Measurements from ENCODE around the gene DNMBP. TPM values are rescaled to one million over a fixed set of nuclear protein-coding genes. Genes with fewer than 3 reads are reported as not detected.

DNMBP gene
- total RNA-seq, 1 donor from 2014 or later, result 26.7 TPM

- peaks cover 10% of the 10 kb centered on the region for H3K27me3 Mint-ChIP-seq (ENCODE audit: insufficient read depth, low read depth)
- H3K27me3 ChIP-seq, result no peaks in the 10 kb centered on the region
- H4K20me1 ChIP-seq (ENCODE audit: low read depth), result no peaks in the 10 kb centered on the region
- no peak overlapping the region for H3K4me3 ChIP-seq
- DNase-seq (ENCODE audit: low spot score), result no peak
- H3K9me3 Mint-ChIP-seq, result peaks cover 2% of the 10 kb centered on the region
- H3K27ac Mint-ChIP-seq, result no peak overlapping the region
- H3K9me3 ChIP-seq (ENCODE audit: low read depth), result no peaks in the 10 kb centered on the region
- no peak overlapping the region for H3K27ac ChIP-seq
- H3K36me3 ChIP-seq, result no peaks in the 10 kb centered on the region
- no peaks in the 10 kb centered on the region for H3F3A ChIP-seq (ENCODE audit: low read depth)
- no peak for TF ChIP-seq EZH2phosphoT487 (IDR thresholded peaks at IDR 0.05)
- TF ChIP-seq CTCF (IDR thresholded peaks at IDR 0.05), result no peak
- no peak for TF ChIP-seq EZH2 (IDR thresholded peaks at IDR 0.05)
- H3K4me3 Mint-ChIP-seq, result no peak overlapping the region
- no peaks in the 10 kb centered on the region for H3K36me3 Mint-ChIP-seq
- no peaks in the 10 kb centered on the region for H3K79me2 ChIP-seq (ENCODE audit: low read depth)
- no peak overlapping the region for H3K9ac ChIP-seq
- H2AFZ ChIP-seq (replicated peaks), result no peak overlapping the region
- no peaks in the 10 kb centered on the region for H3K4me1 ChIP-seq
- H3K4me2 ChIP-seq, result no peak overlapping the region
- H3K4me1 Mint-ChIP-seq, result peaks cover 6% of the 10 kb centered on the region
These were observed 28.1 kb upstream of the DNMBP start for GRCh38 chr10:100037758-100038315.

GRCh38 chr10:100036850-100037249 lies 27.1 kb upstream of the DNMBP start:
- H3K27ac Mint-ChIP-seq, result no peak overlapping the region

GRCh38 chr10:100033766-100034418 lies 24.1 kb upstream of the DNMBP start:
- Mint-ChIP-seq H3K4me3 (no peak overlapping the region), H3K27me3 (ENCODE audit: insufficient read depth, low read depth) (peaks cover 8% of the 10 kb centered on the region), H3K9me3 (peaks cover 2% of the 10 kb centered on the region), H3K27ac (no peak overlapping the region), H3K4me1 (peaks cover 4% of the 10 kb centered on the region), H3K36me3 (no peaks in the 10 kb centered on the region)
- no peaks in the 10 kb centered on the region for H3F3A ChIP-seq (ENCODE audit: low read depth)
- no peak for TF ChIP-seq EZH2phosphoT487 (IDR thresholded peaks at IDR 0.05)
- no peak for TF ChIP-seq CTCF (IDR thresholded peaks at IDR 0.05)
- no peak for TF ChIP-seq EZH2 (IDR thresholded peaks at IDR 0.05)
- no peak overlapping the region for H3K27ac ChIP-seq
- H3K4me1 ChIP-seq, result no peaks in the 10 kb centered on the region
- DNase-seq (ENCODE audit: low spot score), result no peak
- H3K4me2 ChIP-seq, result no peak overlapping the region
- no peaks in the 10 kb centered on the region for H3K79me2 ChIP-seq (ENCODE audit: low read depth)
- no peaks in the 10 kb centered on the region for H3K27me3 ChIP-seq
- no peak overlapping the region for H3K4me3 ChIP-seq
- no peak overlapping the region for H3K9ac ChIP-seq
- no peaks in the 10 kb centered on the region for H4K20me1 ChIP-seq (ENCODE audit: low read depth)
- H3K36me3 ChIP-seq, result no peaks in the 10 kb centered on the region
- H3K9me3 ChIP-seq (ENCODE audit: low read depth), result no peaks in the 10 kb centered on the region
- H2AFZ ChIP-seq (replicated peaks), result no peak overlapping the region

More at GRCh38 chr10:100036850-100037249, 27.1 kb upstream of the DNMBP start:
- Histone ChIP-seq H3K27me3 (no peaks in the 10 kb centered on the region), H3K4me2 (no peak overlapping the region), H3K79me2 (ENCODE audit: low read depth) (no peaks in the 10 kb centered on the region), H3K9ac (no peak overlapping the region), H3K4me3 (no peak overlapping the region), H3K4me1 (no peaks in the 10 kb centered on the region), H3K27ac (no peak overlapping the region), H2AFZ (replicated peaks) (no peak overlapping the region), H4K20me1 (ENCODE audit: low read depth) (no peaks in the 10 kb centered on the region), H3K36me3 (no peaks in the 10 kb centered on the region), H3F3A (ENCODE audit: low read depth) (no peaks in the 10 kb centered on the region), H3K9me3 (ENCODE audit: low read depth) (no peaks in the 10 kb centered on the region)
- peaks cover 10% of the 10 kb centered on the region for H3K27me3 Mint-ChIP-seq (ENCODE audit: insufficient read depth, low read depth)
- H3K9me3 Mint-ChIP-seq, result peaks cover 2% of the 10 kb centered on the region
- TF ChIP-seq CTCF (IDR thresholded peaks at IDR 0.05) (no peak), EZH2 (IDR thresholded peaks at IDR 0.05) (no peak), EZH2phosphoT487 (IDR thresholded peaks at IDR 0.05) (no peak)
- peaks cover 6% of the 10 kb centered on the region for H3K4me1 Mint-ChIP-seq
- no peak for DNase-seq (ENCODE audit: low spot score)
- no peaks in the 10 kb centered on the region for H3K36me3 Mint-ChIP-seq
- no peak overlapping the region for H3K4me3 Mint-ChIP-seq

All from neural progenitor cell (in vitro differentiated cells).